Measurements from ENCODE around the gene CCT2. TPM values are rescaled to one million over a fixed set of nuclear protein-coding genes. Genes with fewer than 3 reads are reported as not detected.

The CCT2 gene
- total and polyA plus RNA-seq, 2 of the 8 experiments (the other 6 are each of a cell fraction or from before 2014, with no cell fraction given), result 244 to 419 TPM

DNA sequence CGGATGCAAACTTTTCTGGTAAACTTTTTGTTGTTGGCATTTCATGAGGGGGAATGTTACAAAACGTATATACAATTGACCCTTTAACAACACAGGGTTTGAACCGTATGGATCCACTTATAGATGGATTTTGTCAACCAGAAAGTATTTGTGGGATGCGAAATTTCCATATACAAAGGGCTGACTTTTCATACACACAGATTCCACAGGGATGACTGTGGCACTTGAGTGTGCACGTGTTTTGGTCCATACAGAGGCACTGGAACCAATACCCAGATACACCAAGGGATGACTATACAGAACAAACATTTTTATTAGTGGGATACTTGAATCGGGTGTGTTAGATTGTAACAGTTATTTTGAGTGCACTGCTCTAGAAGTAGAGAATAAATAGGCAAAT is 29.8 kb upstream of the CCT2 start:
- Histone ChIP-seq H2BK5ac (ENCODE audit: low read depth, low read length) (no peak overlapping the region), H3K9ac (replicated peaks in 1 of 4; ENCODE audit: extremely low read depth in 1 of 4, low read depth in 3 of 4, low read length in 3 of 4) (no peak overlapping the region), H2AFZ (ENCODE audit: low read length) (no peak overlapping the region), H3K56ac (replicated peaks; ENCODE audit: insufficient read length, low read depth, low read length) (no peak overlapping the region), H4K5ac (ENCODE audit: insufficient read length, low read depth, low read length) (no peak overlapping the region), H3K9me3 (ENCODE audit: insufficient read depth in 2 of 2, low read depth in 1 of 2, low read length in 1 of 2) (no peaks in the 10 kb centered on the region), H4K20me1 (replicated peaks in 1 of 2; ENCODE audit: control insufficient read depth in 1 of 2, insufficient read depth in 2 of 2, low read length in 2 of 2) (no peaks in the 10 kb centered on the region), H2BK120ac (replicated peaks; ENCODE audit: low read depth, low read length) (no peak overlapping the region), H4K8ac (ENCODE audit: extremely low read depth, insufficient read depth, low read length) (no peak overlapping the region), H2BK12ac (ENCODE audit: low read depth, low read length) (no peak overlapping the region), H2AK5ac (ENCODE audit: low read depth, low read length) (no peak overlapping the region), H3K79me1 (ENCODE audit: low read depth, low read length) (no peaks in the 10 kb centered on the region; the same call in 1 of the 2 replicates), H3K4me1 (replicated peaks in 1 of 4; ENCODE audit: control insufficient read depth in 3 of 4, insufficient read depth in 4 of 4, low read length in 3 of 4) (no peaks in the 10 kb centered on the region), H4K91ac (replicated peaks; ENCODE audit: insufficient read length, low read length) (no peak overlapping the region), H3K18ac (ENCODE audit: extremely low read depth, low read length) (no peak overlapping the region), H3K4me2 (ENCODE audit: insufficient read depth in 1 of 2, low read depth in 2 of 2, low read length in 2 of 2) (no peak overlapping the region), H3K36me3 (ENCODE audit: control insufficient read depth in 2 of 4, insufficient read depth in 4 of 4, low read length in 3 of 4) (no peaks in the 10 kb centered on the region), H2BK20ac (ENCODE audit: low read length) (no peak overlapping the region), H2BK15ac (ENCODE audit: low read length) (no peak overlapping the region), H3K27ac (ENCODE audit: low read depth, low read length) (no peak overlapping the region), H3K79me2 (ENCODE audit: control insufficient read depth in 1 of 2, insufficient read depth in 2 of 2, low read length in 2 of 2) (peaks cover 0 to 23% of the 10 kb centered on the region in 2 experiments; a peak in 2 of 4 replicates), H3K14ac (ENCODE audit: insufficient read length) (no peak overlapping the region), H3K4me3 (ENCODE audit: extremely low read depth in 1 of 4, insufficient read depth in 2 of 4, low read depth in 3 of 4, low read length in 4 of 4) (no peak overlapping the region), H3K4ac (replicated peaks; ENCODE audit: insufficient read length, low read depth, low read length) (no peak overlapping the region), H3K23me2 (ENCODE audit: low read depth, low read length) (no peaks in the 10 kb centered on the region), H3K23ac (ENCODE audit: insufficient read length) (no peak overlapping the region), H3K27me3 (replicated peaks in 1 of 4; ENCODE audit: control insufficient read depth in 3 of 4, extremely low read depth in 1 of 4, insufficient read depth in 3 of 4, low read length in 3 of 4) (no peaks in the 10 kb centered on the region)
- no peak for DNase-seq (ENCODE audit: low read depth in 1 of 2, low spot score in 2 of 2)
- ChIA-PET POLR2A (ENCODE audit: partially characterized antibody) (interaction anchor here (1.0 to 2.1 kb wide), 3 partner anchors 47 to 85 kb away, joined by 3 to 7 read pairs (median 3); partner anchors contain the start of gene FRS2), CTCF (ENCODE audit: partially characterized antibody) (interaction anchor here (0.6 to 4.4 kb wide), 4 partner anchors 13 to 194 kb away, joined by 3 to 32 read pairs (median 6); no protein-coding TSS in a partner anchor)
- FAIRE-seq, result no peak
- WGBS, 2 experiments (ENCODE audit: extremely low coverage in 1 of 2, insufficient coverage in 1 of 2, insufficient read length in 1 of 2, insufficient replicate concordance in 2 of 2, low coverage in 1 of 2, low lambda C conversion rate in 2 of 2, missing lambda C conversion rate in 1 of 2), result 88% methylated on average over 6 of the region's 6 CpGs; no CpG with 5 or more reads in 1 of the 2 experiments
- TF ChIP-seq KDM1A (IDR thresholded peaks at IDR 0.05; ENCODE audit: borderline replicate concordance, low read length) (no peak), SIX5 (IDR thresholded peaks at IDR 0.05; ENCODE audit: low read depth, low read length) (no peak), POLR2AphosphoS5 (IDR thresholded peaks at IDR 0.05; ENCODE audit: low read depth, low read length) (no peak), SIN3A (conservative IDR thresholded peaks at IDR 0.05 in 1 of 2, IDR thresholded peaks at IDR 0.05 in 1 of 2; ENCODE audit: low read depth in 1 of 2, low read length in 2 of 2) (no peak), RNF2 (IDR thresholded peaks at IDR 0.05; ENCODE audit: borderline replicate concordance, low read depth, low read length, missing control alignments, poor library complexity, severe bottlenecking) (no peak), RFX5 (IDR thresholded peaks at IDR 0.05; ENCODE audit: borderline replicate concordance, low read depth, low read length) (no peak), MAFK (IDR thresholded peaks at IDR 0.05; ENCODE audit: low read depth, low read length) (no peak), TBP (IDR thresholded peaks at IDR 0.05; ENCODE audit: low read depth, low read length) (no peak)
